HepG2 (cell line): Measurements from ENCODE around the gene RIN3. TPM values are rescaled to one million over a fixed set of nuclear protein-coding genes. Genes with fewer than 3 reads are reported as not detected.

Experiments used
- ARID4A ChIP-seq: sonication (generic); formaldehyde crosslinking; IDR thresholded peaks from 2 replicates; pipeline ENCODE4 v1.5.0; 2020; ENCODE audit warnings: mild to moderate bottlenecking, missing genetic modification reagents, borderline replicate concordance
- BHLHE40 ChIP-seq: IDR thresholded peaks from 2 replicates; pipeline ENCODE4 v1.6.1; 2011; ENCODE audit warnings: low read length, improper control_type of control experiment
- HOXD1 ChIP-seq: sonication (generic); formaldehyde crosslinking; IDR thresholded peaks from 2 replicates; pipeline ENCODE4 v1.5.0; 2020; ENCODE audit warnings: missing genetic modification reagents
- KDM2A ChIP-seq: sonication (generic); formaldehyde crosslinking; IDR thresholded peaks from 2 replicates; pipeline ENCODE4 v1.4.0; 2020; ENCODE audit warnings: low read depth, missing genetic modification reagents, borderline replicate concordance
- MTA1 ChIP-seq: sonication (generic); formaldehyde crosslinking; IDR thresholded peaks from 2 replicates; pipeline ENCODE4 v1.4.0; 2020; ENCODE audit warnings: missing genetic modification reagents, mild to moderate bottlenecking, borderline replicate concordance
- NBN ChIP-seq: fragments of 450-650 bp; conservative IDR thresholded peaks from 2 replicates; pipeline ENCODE4 v1.6.1; 2017
- NCOA1 ChIP-seq: sonication (generic); formaldehyde crosslinking; IDR thresholded peaks from 2 replicates; pipeline ENCODE4 v1.9.0; 2021; ENCODE audit warnings: missing genetic modification reagents
- NR2C2 ChIP-seq: sonication (generic); formaldehyde crosslinking; IDR thresholded peaks from 2 replicates; pipeline ENCODE4 v1.4.0; 2020; ENCODE audit warnings: missing genetic modification reagents, mild to moderate bottlenecking, moderate library complexity, borderline replicate concordance
- NR3C1 ChIP-seq: sonication (generic); formaldehyde crosslinking; IDR thresholded peaks from 2 replicates; pipeline ENCODE4 v1.4.0; 2020; ENCODE audit warnings: missing genetic modification reagents
- SAFB2 ChIP-seq: sonication (generic); formaldehyde crosslinking; IDR thresholded peaks from 2 replicates; pipeline ENCODE4 v1.5.1; 2020; ENCODE audit warnings: missing genetic modification reagents, low read depth, mild to moderate bottlenecking, borderline replicate concordance
- SNAPC2 ChIP-seq: sonication (generic); formaldehyde crosslinking; IDR thresholded peaks from 2 replicates; pipeline ENCODE4 v1.8.1; 2022; ENCODE audit warnings: mild to moderate bottlenecking, missing genetic modification reagents
- TMF1 ChIP-seq: sonication (generic); formaldehyde crosslinking; IDR thresholded peaks from 2 replicates; pipeline ENCODE4 v1.8.1; 2022; ENCODE audit warnings: low read depth, missing genetic modification reagents
- ZC3H13 ChIP-seq: sonication (generic); formaldehyde crosslinking; IDR thresholded peaks from 2 replicates; pipeline ENCODE4 v1.8.1; 2023; ENCODE audit warnings: mild to moderate bottlenecking, missing genetic modification reagents, moderate library complexity
- ZNF205 ChIP-seq: IDR thresholded peaks from 2 replicates; pipeline ENCODE4 v1.6.1; 2018; ENCODE audit warnings: missing biosample characterization, missing genetic modification reagents
- ZNF451 ChIP-seq: sonication (generic); formaldehyde crosslinking; IDR thresholded peaks from 2 replicates; pipeline ENCODE4 v1.5.0; 2020; ENCODE audit warnings: mild to moderate bottlenecking, missing genetic modification reagents
- ZNF598 ChIP-seq: sonication (generic); formaldehyde crosslinking; IDR thresholded peaks from 2 replicates; pipeline ENCODE4 v1.5.1; 2020; ENCODE audit warnings: mild to moderate bottlenecking, missing genetic modification reagents, borderline replicate concordance
- ZNF674 ChIP-seq: sonication (generic); formaldehyde crosslinking; IDR thresholded peaks from 2 replicates; pipeline ENCODE4 v1.5.0; 2020; ENCODE audit warnings: low read depth, mild to moderate bottlenecking, missing genetic modification reagents
- ZSCAN25 ChIP-seq: sonication (generic); formaldehyde crosslinking; IDR thresholded peaks from 2 replicates; pipeline ENCODE4 v1.8.0; 2022; ENCODE audit warnings: mild to moderate bottlenecking, missing genetic modification reagents
- ZSCAN29 ChIP-seq: sonication (generic); formaldehyde crosslinking; conservative IDR thresholded peaks from 2 replicates; pipeline ENCODE4 v1.4.0; 2020; ENCODE audit warnings: mild to moderate bottlenecking, missing genetic modification reagents
- polyA plus RNA-seq, 8 experiments: library from polyadenylated mRNA; depleted of rRNA in 3 of 8; stranded (reverse) in 7 of 8; unstranded in 1 of 8; fragments of >200 nt; fragmentation: Illumina TruSeq in 4 of 8; extraction: Trizol in 4 of 8; gene quantifications; 2 replicates each; pipeline versions ENCODE4 v1.2.1 to v1.2.3, GENCODE V29; 2011 to 2016; ENCODE audit warnings: low read depth in 4 of 8, missing spikeins in 1 of 8, mixed read lengths in 1 of 8; ENCODE audit not compliant: insufficient read depth in 1 of 8
- total RNA-seq, 5 experiments: library from RNA; depleted of rRNA; stranded (reverse); fragments of >200 nt; fragmentation: Illumina TruSeq; extraction: Trizol; gene quantifications; 2 replicates each; pipeline ENCODE4 v1.2.3, GENCODE V29; 2016; ENCODE audit warnings: low read depth in 1 of 5
- TF ChIP-seq, protein P1 (sequence below): sonication (generic); formaldehyde crosslinking; IDR thresholded peaks from 2 replicates; pipeline ENCODE4 v1.4.0; 2020; ENCODE audit warnings: missing genetic modification reagents
- TF ChIP-seq, protein P2 (sequence below): sonication (generic); formaldehyde crosslinking; IDR thresholded peaks from 2 replicates; pipeline ENCODE4 v1.5.1; 2020; ENCODE audit warnings: missing genetic modification reagents, mild to moderate bottlenecking, borderline replicate concordance
- TF ChIP-seq, protein P3 (sequence below): IDR thresholded peaks from 2 replicates; pipeline ENCODE4 v1.6.1; 2016

The RIN3 gene
- total and polyA plus RNA-seq, 2 of the 13 experiments (the other 11 are each of a cell fraction or from before 2014, with no cell fraction given), result 2.3 to 3.6 TPM

DNA sequence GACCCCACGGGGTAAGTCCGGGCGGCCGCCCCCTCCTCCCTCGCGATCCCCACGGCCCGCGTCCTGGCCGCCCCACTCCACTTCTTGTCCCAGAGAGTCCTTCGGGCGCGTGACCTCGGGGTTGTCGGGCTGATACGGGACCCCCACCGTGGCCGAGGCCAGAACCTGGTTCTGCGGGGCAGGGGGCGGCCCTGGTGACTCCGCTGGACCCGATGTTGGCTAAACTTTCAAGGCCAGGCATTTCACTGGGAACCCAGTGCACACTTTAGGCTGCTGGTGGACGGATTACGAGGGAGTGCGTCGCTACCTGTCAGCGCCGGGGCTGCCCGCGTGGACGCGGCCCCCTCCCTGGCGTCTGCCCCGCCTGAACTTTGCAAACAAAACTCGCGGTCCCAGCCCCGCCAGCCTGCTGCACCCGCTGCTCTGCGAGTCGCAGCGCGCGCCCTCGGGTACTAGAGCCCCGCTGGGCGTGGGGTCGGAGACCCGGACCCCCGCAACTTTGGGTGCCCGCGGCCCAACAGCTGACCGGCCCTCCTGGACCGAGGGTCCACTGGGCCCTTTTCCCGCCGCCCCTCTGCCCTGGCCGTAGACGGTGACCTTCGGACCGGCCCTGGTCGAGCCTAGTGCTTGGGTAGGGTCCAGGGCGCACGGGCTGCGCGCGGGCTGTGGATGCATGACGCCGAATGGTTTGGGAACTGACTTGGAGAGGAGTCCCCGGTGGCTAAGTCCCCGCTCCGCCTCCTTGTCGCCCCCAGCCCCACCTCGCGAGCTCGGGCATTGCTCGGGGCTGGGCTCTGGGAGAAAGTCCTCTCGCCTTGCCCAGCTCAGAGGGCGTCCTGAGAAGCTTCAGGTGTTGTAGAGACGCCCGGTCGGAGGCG lies 624 bp downstream of the RIN3 start (continued):
- TF ChIP-seq ARID4A (CRISPR knock-in tag) (peak; percentile 90), ZNF598 (CRISPR knock-in tag) (0 out of 2 replicates have a peak, but pooled peaks have one; percentile 55), NBN (no peak), NR3C1 (CRISPR knock-in tag) (no peak), ZNF674 (CRISPR knock-in tag) (peak; percentile 27; the same call in 1 of the 2 replicates), SNAPC2 (CRISPR knock-in tag) (peak; percentile 69; the same call in 1 of the 2 replicates), ZNF451 (CRISPR knock-in tag) (0 out of 2 replicates have a peak, but pooled peaks have one; percentile 30), TMF1 (peak; percentile 82), SAFB2 (no peak), KDM2A (CRISPR knock-in tag) (peak; percentile 73; the same call in 1 of the 2 replicates), BHLHE40 (0 out of 2 replicates have a peak, but pooled peaks have one; percentile 11), NR2C2 (CRISPR knock-in tag) (peak; percentile 49; the same call in 1 of the 2 replicates), ZC3H13 (CRISPR knock-in tag) (peak; percentile 85; the same call in 1 of the 2 replicates), NCOA1 (CRISPR knock-in tag) (0 out of 2 replicates have a peak, but pooled peaks have one; percentile 83), ZSCAN29 (CRISPR knock-in tag) (peak; percentile 100), MTA1 (CRISPR knock-in tag) (peak; percentile 82; the same call in 1 of the 2 replicates), ZNF205 (CRISPR knock-in tag) (no peak), HOXD1 (CRISPR knock-in tag) (peak; percentile 62; the same call in 1 of the 2 replicates), ZSCAN25 (CRISPR knock-in tag) (peak; percentile 59; the same call in 1 of the 2 replicates)
- TF ChIP-seq, protein P1, sequence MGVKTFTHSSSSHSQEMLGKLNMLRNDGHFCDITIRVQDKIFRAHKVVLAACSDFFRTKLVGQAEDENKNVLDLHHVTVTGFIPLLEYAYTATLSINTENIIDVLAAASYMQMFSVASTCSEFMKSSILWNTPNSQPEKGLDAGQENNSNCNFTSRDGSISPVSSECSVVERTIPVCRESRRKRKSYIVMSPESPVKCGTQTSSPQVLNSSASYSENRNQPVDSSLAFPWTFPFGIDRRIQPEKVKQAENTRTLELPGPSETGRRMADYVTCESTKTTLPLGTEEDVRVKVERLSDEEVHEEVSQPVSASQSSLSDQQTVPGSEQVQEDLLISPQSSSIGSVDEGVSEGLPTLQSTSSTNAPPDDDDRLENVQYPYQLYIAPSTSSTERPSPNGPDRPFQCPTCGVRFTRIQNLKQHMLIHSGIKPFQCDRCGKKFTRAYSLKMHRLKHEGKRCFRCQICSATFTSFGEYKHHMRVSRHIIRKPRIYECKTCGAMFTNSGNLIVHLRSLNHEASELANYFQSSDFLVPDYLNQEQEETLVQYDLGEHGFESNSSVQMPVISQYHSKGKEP, result no peak
- TF ChIP-seq, protein P2, sequence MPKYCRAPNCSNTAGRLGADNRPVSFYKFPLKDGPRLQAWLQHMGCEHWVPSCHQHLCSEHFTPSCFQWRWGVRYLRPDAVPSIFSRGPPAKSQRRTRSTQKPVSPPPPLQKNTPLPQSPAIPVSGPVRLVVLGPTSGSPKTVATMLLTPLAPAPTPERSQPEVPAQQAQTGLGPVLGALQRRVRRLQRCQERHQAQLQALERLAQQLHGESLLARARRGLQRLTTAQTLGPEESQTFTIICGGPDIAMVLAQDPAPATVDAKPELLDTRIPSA (CRISPR knock-in tag), result 0 out of 2 replicates have a peak, but pooled peaks have one; percentile 60
- TF ChIP-seq, protein P3, sequence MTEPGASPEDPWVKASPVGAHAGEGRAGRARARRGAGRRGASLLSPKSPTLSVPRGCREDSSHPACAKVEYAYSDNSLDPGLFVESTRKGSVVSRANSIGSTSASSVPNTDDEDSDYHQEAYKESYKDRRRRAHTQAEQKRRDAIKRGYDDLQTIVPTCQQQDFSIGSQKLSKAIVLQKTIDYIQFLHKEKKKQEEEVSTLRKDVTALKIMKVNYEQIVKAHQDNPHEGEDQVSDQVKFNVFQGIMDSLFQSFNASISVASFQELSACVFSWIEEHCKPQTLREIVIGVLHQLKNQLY (CRISPR knock-in tag), result peak; percentile 36; the same call in 1 of the 2 replicates
